NOMO-1 treated with DMSO at 0.1 percent for 48 hours (cell line): ENCODE data around the gene UBAP1L.

Experiments used
- DNase-seq: peaks from one replicate; lab custom pipeline; 2025; ENCODE audit not compliant: unreplicated experiment; lab: John Stamatoyannopoulos, UW

The UBAP1L gene

DNA sequence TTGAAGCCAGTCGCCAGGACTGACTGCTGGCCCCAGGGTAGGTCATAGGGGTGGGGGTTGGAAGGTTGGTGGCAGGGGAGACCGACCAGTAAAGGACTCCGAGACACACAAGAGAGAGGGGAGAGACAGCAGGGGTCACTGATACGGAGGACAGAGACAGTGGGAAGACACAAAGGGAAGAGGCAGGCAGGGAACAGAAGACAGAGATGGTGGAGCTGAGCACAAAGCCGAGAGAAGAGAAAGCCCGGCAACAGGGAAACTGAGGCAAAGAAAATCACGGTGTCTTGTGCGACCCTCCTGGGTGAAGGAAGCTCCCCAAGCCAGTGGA is 47.7 kb downstream of the UBAP1L start:
- DNase-seq, result no peak

GRCh38 chr15:65066635-65067316 is 48.2 kb downstream of the UBAP1L start:
- no peak for DNase-seq

DNA sequence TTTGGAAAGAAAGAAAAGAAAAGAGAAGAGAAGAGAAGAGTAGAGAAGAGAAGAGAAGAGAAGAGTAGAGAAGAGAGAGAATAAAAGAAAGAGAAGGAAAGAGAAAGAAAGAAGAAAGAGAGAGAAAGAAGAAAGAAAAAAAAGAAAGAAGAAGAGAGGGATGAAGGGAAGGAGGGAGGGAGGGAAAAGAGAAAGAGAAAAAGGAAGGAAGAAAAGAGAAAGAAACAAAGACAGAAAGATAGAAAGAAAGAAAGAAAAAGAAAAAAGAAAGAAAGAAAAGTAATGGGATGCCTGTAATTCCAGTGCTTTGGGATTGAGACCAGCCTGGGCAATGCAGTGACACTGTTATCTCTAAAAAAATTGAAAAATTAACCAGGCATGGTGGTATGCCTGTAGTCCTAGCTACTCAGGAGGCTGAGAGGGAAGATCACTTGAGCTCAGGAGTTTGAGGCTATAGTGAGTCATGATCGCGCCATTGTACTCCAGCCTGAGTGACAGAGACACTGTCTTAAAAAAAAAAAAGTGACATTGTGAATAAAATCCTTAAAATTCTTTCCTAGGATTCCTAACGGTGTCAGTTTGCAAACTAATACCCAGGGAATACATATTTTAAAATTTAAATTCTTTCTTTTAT is 48.9 kb downstream of the UBAP1L start:
- DNase-seq, result no peak

DNA sequence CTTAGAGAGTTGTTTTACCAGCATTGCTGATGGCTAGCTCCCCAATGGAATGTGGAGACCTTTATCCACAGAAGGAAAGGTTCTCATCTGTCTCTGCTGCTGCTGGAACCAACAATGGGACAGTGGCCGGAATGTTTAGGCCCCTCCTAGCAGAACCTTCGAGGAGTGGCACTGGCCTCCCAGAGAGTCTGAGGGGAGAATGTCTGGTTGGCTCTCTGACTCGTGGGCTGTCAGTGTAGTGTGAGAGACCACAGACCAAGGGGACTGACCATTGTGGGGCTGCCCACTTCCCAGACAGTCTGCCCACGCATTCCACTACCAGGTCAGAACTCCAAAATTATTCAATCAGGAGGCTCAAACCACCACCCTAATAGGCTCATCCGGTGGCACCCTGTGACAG is 52.3 kb downstream of the UBAP1L start:
- no peak for DNase-seq

GRCh38 chr15:65062061-65062460 is 52.9 kb downstream of the UBAP1L start:
- no peak for DNase-seq

DNA sequence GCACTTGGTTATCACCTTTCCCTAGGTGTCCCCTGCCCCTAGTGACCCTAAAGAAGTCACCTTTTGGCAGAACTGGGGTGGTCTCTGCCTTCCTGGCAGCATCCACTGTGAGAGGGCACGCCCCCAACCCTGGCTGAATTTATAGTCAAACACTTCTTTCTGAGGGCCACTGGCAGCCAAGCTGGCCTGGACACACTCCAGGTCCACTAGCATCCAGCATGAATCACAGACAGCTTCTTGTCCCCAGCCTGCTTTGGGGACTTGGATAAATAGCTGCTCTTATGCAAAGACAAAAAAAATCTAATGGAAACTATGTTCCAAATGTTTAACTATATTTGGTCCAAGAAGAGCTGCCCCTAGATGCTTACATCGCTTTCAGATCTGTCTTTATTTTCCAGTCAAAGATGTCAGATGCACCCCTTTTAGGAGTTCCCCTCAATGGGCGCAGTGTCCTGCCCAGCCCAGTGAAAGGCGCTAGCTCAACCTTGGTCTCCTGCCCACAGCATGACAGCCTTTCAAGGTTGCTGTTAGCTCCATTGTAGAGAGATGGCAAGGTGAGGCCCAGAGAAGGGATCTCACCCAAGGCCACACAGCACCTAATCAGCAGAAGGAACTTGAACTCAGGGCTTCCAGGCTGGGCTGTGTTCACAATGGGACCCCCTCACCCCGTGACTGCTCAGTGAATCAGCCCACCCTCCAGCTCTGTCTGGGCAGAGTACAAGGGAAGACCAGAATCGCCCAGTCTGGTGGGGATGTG is 54.2 kb downstream of the UBAP1L start:
- no peak for DNase-seq

DNA sequence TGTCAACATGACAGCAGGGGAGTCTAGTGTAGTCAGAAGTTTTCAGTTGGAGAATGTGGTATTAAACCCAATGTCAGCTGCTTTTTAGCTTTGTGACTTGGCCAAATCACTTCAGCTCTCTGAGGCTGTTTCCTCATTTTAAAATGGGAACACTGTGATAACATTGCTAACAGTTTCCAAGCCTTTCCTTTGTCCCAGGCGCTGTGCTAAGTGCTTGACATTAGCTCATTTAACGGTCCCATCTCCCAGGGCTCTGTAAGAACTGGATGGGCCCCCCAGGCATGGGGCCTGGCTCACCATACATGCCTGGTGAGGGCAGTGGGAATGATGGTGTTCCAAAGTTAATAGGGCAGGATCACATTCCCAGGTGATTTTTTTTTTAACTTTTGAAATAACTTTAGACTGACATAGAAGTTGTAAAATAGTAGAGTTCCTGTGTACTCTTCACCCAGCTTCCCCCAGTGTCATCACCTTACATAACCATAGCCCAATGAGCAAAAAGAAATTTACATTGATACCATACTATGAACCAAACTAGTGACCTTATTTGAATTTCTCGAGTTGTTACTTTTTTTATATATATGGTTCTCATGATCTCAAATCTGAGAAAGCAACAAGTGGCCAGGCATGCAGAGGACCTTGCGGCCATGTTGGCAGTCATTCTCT is 54.9 kb downstream of the UBAP1L start:
- DNase-seq, result no peak

DNA sequence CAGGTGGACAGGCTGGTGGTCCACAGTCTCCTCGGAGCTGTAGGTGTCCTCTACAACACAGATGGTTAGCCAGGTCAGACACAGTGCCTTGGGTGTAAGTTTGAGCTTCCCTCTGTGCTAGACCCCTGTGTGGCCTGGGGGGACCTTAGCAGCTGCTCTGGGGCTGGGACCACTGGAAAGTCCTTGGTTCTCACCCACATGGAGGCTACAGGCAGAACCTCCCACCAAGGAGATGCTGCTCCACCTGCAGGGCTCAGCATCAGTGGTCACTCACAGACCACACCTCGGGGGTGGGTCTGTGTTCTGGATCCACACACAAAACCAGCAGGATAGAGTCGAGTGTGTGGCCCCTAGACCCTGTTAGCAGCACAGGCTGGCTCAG is 55.6 kb downstream of the UBAP1L start:
- no peak for DNase-seq

GRCh38 chr15:65058394-65059368 is 56.3 kb downstream of the UBAP1L start:
- no peak for DNase-seq

- DNase-seq, result no peak
Observed at GRCh38 chr15:65057549-65057940, 57.5 kb downstream of the UBAP1L start.

- DNase-seq, result no peak
Observed at GRCh38 chr15:65056868-65057548, 58.0 kb downstream of the UBAP1L start.

DNA sequence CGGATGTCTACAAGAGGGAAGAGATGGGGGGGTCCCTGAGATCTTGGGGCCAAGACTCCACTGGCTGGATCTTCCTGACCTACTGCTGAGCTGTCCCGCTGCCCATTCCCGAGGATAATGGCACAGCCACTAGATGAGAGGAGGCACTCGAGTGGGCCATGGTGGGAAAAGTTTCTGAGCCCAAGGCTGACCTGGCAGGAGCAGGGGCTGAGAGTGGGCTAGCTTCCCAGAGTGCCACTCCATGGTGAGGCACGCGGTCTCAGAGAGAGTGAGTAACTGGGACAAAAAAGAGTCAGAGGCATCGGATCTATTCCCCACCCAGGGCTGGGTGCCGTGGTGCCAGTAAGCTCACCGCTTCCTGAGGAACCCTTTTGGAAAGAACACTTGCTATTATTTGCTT is 58.9 kb downstream of the UBAP1L start:
- DNase-seq, result no peak

- DNase-seq, result no peak
Observed at GRCh38 chr15:65055201-65055870, 59.7 kb downstream of the UBAP1L start.

- DNase-seq, result peak; percentile 25
Observed at GRCh38 chr15:65054333-65055200, 60.4 kb downstream of the UBAP1L start.

GRCh38 chr15:65052956-65053355 is 62.0 kb downstream of the UBAP1L start:
- no peak for DNase-seq

DNA sequence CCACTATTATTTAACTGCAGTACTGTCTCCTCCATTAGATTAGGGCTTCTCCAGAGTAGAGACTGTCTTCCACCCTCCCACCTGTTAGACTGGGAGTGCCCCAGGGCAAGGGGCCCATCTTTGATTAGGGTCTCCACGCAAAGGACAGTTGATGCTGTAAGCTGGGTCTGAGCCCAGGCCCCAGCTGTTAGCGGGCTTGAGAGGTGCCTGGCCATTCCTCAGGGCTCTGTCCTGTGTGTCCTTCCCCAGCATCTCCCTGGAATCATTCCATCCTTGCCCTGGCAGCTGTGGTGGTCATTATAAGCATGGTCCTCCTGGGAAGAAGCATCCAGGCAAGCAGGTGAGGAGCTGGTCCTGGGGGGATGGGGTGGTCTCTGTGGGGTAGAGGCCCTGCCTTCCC is 63.7 kb downstream of the UBAP1L start:
- DNase-seq, result no peak

GRCh38 chr15:65050270-65050669 is 64.7 kb downstream of the UBAP1L start:
- DNase-seq, result peak; percentile 74

DNA sequence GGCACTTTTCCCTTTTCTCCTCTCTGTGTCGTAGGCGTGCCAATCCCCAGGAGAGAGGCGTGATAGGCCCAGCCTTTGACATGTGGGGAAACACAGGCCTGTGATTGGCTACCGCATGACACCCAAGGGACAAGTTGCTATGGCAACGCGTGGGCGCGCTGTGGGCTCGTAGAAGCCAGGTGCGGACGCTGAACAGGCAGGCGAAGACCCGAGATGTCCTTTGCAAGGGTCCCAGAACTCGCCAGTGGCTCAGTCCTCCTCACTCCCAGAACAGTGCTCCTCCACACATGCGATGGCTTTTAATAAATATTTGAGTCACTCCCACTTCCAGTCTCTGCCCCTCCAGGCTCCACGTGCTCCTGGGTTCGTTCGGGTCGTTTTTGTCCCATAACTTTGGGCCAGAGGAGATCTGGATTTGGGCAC is 65.6 kb downstream of the UBAP1L start:
- peak; percentile 83 for DNase-seq

DNA sequence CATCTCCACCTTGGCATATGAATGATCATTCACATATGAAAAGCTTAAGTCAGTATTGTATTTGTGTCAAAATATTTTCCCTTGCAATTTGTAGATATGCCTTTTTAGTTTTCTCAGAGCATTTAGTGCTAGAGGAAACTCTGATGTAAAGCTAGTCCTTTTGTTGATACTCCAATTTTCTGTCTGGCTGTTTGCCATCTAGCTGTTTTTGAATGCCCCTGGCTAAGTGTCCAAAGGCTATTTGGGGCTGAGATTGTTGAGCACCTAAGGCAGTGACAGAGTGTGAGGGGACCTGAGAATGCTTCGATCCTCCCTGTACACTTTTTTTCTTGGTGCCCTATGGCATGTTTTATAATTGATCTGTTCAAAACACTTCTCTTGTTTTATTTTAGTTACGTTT is 66.8 kb downstream of the UBAP1L start:
- no peak for DNase-seq
